Trophoblast cell (in vitro differentiated cells and primary cell): ENCODE measurements around the gene TBC1D16.

Source experiments
- DNase-seq, 2 donors: peaks; one replicate each; pipeline ENCODE4 v3.0.0-alpha.2; 2016
- H2AFZ ChIP-seq: 2 replicates; pipeline ENCODE4 v1.6.1; 2013; ENCODE audit warnings: low read length, moderate library complexity, mild to moderate bottlenecking; ENCODE audit not compliant: insufficient read depth, poor library complexity
- H2AK5ac ChIP-seq: 2 replicates; pipeline ENCODE4 v1.6.1; 2013; ENCODE audit warnings: mild to moderate bottlenecking, low read length
- H2BK120ac ChIP-seq: 2 replicates; pipeline ENCODE4 v1.6.1; 2013; ENCODE audit warnings: low read length, mild to moderate bottlenecking, moderate library complexity; ENCODE audit not compliant: insufficient read depth, poor library complexity
- H2BK12ac ChIP-seq: 2 replicates; pipeline ENCODE4 v1.6.1; 2013; ENCODE audit warnings: mild to moderate bottlenecking, low read length, moderate library complexity
- H2BK5ac ChIP-seq: 2 replicates; pipeline ENCODE4 v1.6.1; 2013; ENCODE audit warnings: low read length, low read depth, moderate library complexity, mild to moderate bottlenecking; ENCODE audit not compliant: poor library complexity
- H3K14ac ChIP-seq: 2 replicates; pipeline ENCODE4 v1.6.1; 2013; ENCODE audit warnings: mild to moderate bottlenecking, low read length
- H3K18ac ChIP-seq: 2 replicates; pipeline ENCODE4 v1.6.1; 2013; ENCODE audit warnings: mild to moderate bottlenecking, low read length
- H3K23ac ChIP-seq: 2 replicates; pipeline ENCODE4 v1.6.1; 2013; ENCODE audit warnings: low read length
- H3K27ac ChIP-seq: 2 replicates; pipeline ENCODE4 v1.5.1; 2013; ENCODE audit warnings: low read depth, mild to moderate bottlenecking, inconsistent platforms, low read length, moderate library complexity
- H3K27me3 ChIP-seq: 2 replicates; pipeline ENCODE4 v1.6.1; 2013; ENCODE audit warnings: inconsistent platforms, mild to moderate bottlenecking, low read length, moderate library complexity; ENCODE audit not compliant: insufficient read depth
- H3K36me3 ChIP-seq, 2 experiments: 1 replicate in 1 of 2; 2 replicates in 1 of 2; pipeline ENCODE4 v1.6.1; 2013; ENCODE audit warnings: low read length in 2 of 2, mild to moderate bottlenecking in 2 of 2, moderate library complexity in 1 of 2; ENCODE audit not compliant: insufficient read depth in 2 of 2, control insufficient read depth in 1 of 2
- H3K4ac ChIP-seq: 2 replicates; pipeline ENCODE4 v1.6.1; 2013; ENCODE audit warnings: low read depth, mild to moderate bottlenecking, low read length, moderate library complexity
- H3K4me1 ChIP-seq, 2 experiments: 1 replicate in 1 of 2; 2 replicates in 1 of 2; pipeline ENCODE4 v1.6.1; 2013; ENCODE audit warnings: low read length in 2 of 2, mild to moderate bottlenecking in 2 of 2, moderate library complexity in 1 of 2; ENCODE audit not compliant: insufficient read depth in 2 of 2, control insufficient read depth in 1 of 2
- H3K4me2 ChIP-seq: 2 replicates; pipeline ENCODE4 v1.6.1; 2013; ENCODE audit warnings: inconsistent platforms, mild to moderate bottlenecking, low read length, moderate library complexity
- H3K4me3 ChIP-seq: 2 replicates; pipeline ENCODE4 v1.5.1; 2013; ENCODE audit warnings: mild to moderate bottlenecking, low read depth, low read length, inconsistent platforms
- H3K79me1 ChIP-seq: one replicate; pipeline ENCODE4 v1.6.1; 2013; ENCODE audit warnings: low read length
- H3K79me2 ChIP-seq: 2 replicates; pipeline ENCODE4 v1.6.1; 2013; ENCODE audit warnings: low read length, mild to moderate bottlenecking; ENCODE audit not compliant: control insufficient read depth, insufficient read depth, poor library complexity
- H3K9ac ChIP-seq: 2 replicates; pipeline ENCODE4 v1.6.1; 2013; ENCODE audit warnings: mild to moderate bottlenecking, low read length
- H3K9me3 ChIP-seq: 2 replicates; pipeline ENCODE4 v1.6.1; 2013; ENCODE audit warnings: low read depth, mild to moderate bottlenecking, control low read depth, inconsistent platforms, low read length; ENCODE audit not compliant: insufficient read depth
- H4K12ac ChIP-seq: 2 replicates; pipeline ENCODE4 v1.6.1; 2013; ENCODE audit warnings: low read depth, mild to moderate bottlenecking, low read length, moderate library complexity
- H4K8ac ChIP-seq: 2 replicates; pipeline ENCODE4 v1.6.1; 2013; ENCODE audit warnings: low read depth, mild to moderate bottlenecking, low read length, moderate library complexity
- H4K91ac ChIP-seq: one replicate; pipeline ENCODE4 v1.6.1; 2013; ENCODE audit warnings: low read depth, mild to moderate bottlenecking, low read length, moderate library complexity
- WGBS: extraction: QIAGEN DNeasy Blood & Tissue Kit; methylation state at CpG from one replicate; pipeline ENCODE4 v1.1.7; 2013; ENCODE audit warnings: missing lambda C conversion rate; ENCODE audit not compliant: insufficient read length, insufficient coverage; ENCODE audit errors: extremely low coverage; 5-methylcytosine and 5-hydroxymethylcytosine counted together

Gene TBC1D16

DNA sequence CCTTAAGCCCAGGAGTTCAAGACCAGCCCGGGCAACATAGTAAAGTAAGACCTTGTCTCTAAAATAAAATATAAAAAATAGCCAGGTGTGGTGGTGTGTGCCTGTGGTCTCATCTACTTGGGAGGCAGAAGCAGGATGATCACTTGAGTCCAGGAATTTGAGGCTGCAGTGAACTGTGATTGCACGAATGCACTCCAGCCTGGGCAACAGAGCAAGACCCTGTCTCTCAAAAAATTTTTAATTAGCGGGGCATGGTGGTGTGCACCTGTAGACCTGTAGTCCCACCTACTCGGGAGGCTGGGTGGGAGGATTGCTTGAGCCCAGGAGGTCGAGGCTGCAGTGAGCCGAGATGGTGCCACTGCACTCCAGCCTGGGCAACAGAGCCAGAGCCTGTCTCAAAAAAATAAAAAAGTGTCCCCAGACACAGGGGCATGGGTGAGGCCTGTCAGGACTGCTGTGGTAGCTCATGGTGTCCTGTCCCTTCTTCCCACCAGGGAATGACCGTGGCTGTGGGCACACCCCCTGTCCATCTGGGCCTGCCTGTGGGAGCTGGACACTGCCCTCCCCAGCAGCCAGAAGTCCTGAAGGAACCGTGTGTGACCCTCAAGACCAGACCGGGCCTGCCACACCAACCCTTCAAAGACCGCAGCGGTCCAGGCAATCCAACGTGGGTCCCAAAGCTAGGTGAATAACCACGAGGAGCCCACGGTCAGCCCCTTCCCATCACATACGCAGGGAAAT, 34.9 kb upstream of the TBC1D16 start:
- H3K27me3 ChIP-seq: no peaks in the 10 kb centered on the region
- H2AK5ac ChIP-seq: no peak overlapping the region
- no peak overlapping the region for H3K4ac ChIP-seq
- no peak overlapping the region for H2AFZ ChIP-seq
- H3K4me3 ChIP-seq: no peak overlapping the region
- H3K18ac ChIP-seq: no peak overlapping the region
- H3K9ac ChIP-seq: no peak overlapping the region
- H2BK5ac ChIP-seq: no peak overlapping the region
- H4K91ac ChIP-seq: no peak overlapping the region
- H3K4me2 ChIP-seq: no peak overlapping the region
- no peaks in the 10 kb centered on the region for H3K79me2 ChIP-seq
- DNase-seq: no peak
- H3K23ac ChIP-seq: no peak overlapping the region
- H3K9me3 ChIP-seq: no peaks in the 10 kb centered on the region
- no peak overlapping the region for H3K14ac ChIP-seq
- no peak overlapping the region for H2BK120ac ChIP-seq
- H3K27ac ChIP-seq: no peak overlapping the region
- H4K12ac ChIP-seq: no peak overlapping the region
- no peaks in the 10 kb centered on the region for H3K36me3 ChIP-seq
- H4K8ac ChIP-seq: no peak overlapping the region
- WGBS: no CpG with 5 or more reads among the region's 15 CpGs
- H3K79me1 ChIP-seq: no peaks in the 10 kb centered on the region
- no peak overlapping the region for H2BK12ac ChIP-seq
- H3K4me1 ChIP-seq: peaks cover 3 to 4% of the 10 kb centered on the region in 2 experiments

DNA sequence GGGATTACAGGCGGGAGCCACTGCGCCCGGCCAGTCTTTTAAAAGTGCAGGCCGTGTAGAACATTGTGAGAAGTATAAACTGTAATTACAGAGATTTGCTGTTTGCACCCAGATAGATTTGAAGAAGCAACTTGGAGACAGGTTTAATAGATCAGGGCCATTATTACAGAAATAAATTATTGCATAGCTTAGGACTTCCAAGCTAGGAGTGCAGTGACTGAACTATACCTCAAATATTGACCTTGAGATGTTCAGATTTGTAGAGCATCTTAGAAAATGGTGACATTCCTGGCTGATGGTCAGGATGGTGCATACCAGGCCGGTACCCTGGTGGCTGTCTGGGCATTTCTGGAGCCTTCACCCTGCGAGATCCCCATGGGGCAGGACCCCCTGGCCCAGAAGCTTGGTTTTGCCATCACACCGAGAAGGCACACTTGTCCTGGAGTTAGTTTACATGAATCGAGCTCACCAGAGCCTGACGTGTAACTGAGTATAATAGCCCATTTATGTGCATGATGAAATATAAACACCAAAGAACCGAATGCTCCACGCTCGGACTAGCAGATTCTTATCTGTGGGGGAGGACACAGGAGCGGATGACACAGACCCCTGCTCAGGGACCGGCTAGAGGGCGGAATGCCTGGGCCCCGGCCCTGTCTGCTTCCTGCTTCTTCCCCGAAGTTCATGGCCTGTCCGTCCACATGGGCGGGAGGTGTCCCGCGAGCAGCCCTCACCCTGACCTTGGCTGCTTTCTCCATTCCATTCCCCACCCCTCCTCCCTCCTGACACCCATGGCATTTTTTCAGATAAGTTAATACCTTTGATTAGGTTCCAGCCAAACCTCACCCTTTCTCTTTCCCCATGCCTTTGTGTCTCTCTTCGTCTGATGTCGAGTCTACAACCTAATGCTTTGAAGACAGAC, 32.9 kb upstream of the TBC1D16 start:
- no peak overlapping the region for H4K12ac ChIP-seq
- no peaks in the 10 kb centered on the region for H3K79me1 ChIP-seq
- H3K4me2 ChIP-seq: no peak overlapping the region
- H4K8ac ChIP-seq: no peak overlapping the region
- H3K4me3 ChIP-seq: no peak overlapping the region
- H3K18ac ChIP-seq: no peak overlapping the region
- H2AFZ ChIP-seq: no peak overlapping the region
- H3K4ac ChIP-seq: no peak overlapping the region
- peak in 1 of 2 donors; percentile 33 for DNase-seq
- H3K36me3 ChIP-seq: no peaks in the 10 kb centered on the region
- no CpG with 5 or more reads among the region's 23 CpGs for WGBS
- H3K9ac ChIP-seq: no peak overlapping the region
- H3K14ac ChIP-seq: no peak overlapping the region
- no peak overlapping the region for H4K91ac ChIP-seq
- no peak overlapping the region for H2BK5ac ChIP-seq
- no peak overlapping the region for H2AK5ac ChIP-seq
- no peak overlapping the region for H2BK120ac ChIP-seq
- no peaks in the 10 kb centered on the region for H3K9me3 ChIP-seq
- no peak overlapping the region for H3K23ac ChIP-seq
- no peak overlapping the region for H3K27ac ChIP-seq
- H3K79me2 ChIP-seq: no peaks in the 10 kb centered on the region
- H3K27me3 ChIP-seq: no peaks in the 10 kb centered on the region
- H2BK12ac ChIP-seq: no peak overlapping the region
- H3K4me1 ChIP-seq: peaks cover 9 to 11% of the 10 kb centered on the region in 2 experiments

DNA sequence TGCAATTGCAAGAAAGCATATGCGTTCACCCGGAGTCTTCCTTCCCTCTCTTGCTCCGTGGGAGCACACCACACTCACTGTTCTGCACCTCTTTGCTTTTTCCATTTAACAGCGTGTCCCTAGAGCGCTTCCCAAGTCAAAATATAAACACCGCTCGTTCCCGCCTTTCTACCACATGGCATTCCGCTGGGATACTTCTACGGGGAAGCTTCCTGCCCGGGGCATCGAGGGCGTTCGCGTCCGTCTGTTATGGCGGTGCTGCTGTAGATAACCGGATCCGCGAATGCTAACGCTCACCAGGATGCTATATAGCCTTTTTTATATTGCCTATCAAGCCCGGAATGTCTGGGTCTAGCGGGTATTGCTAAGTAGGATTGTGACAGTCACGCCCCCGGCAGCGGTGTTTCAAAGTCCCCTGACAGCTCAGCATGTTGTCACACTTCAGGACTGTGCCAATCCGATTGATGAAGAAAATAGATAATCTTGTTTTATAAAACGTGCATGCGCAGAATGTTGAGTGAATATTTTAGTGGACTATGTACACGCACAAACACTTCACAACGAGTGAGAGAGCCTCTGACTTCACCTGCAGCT, 31.8 kb upstream of the TBC1D16 start:
- Histone ChIP-seq H2BK12ac (no peak overlapping the region), H4K12ac (no peak overlapping the region), H2AK5ac (no peak overlapping the region), H3K79me1 (no peaks in the 10 kb centered on the region), H3K4me1 (peaks cover 9 to 11% of the 10 kb centered on the region in 2 experiments), H3K27ac (no peak overlapping the region), H3K18ac (no peak overlapping the region), H3K23ac (no peak overlapping the region), H2BK120ac (no peak overlapping the region), H3K14ac (no peak overlapping the region), H3K27me3 (no peaks in the 10 kb centered on the region), H3K4ac (no peak overlapping the region), H3K79me2 (no peaks in the 10 kb centered on the region), H4K8ac (no peak overlapping the region), H3K9me3 (no peaks in the 10 kb centered on the region), H3K4me3 (no peak overlapping the region), H2BK5ac (no peak overlapping the region), H3K36me3 (no peaks in the 10 kb centered on the region), H3K9ac (no peak overlapping the region), H3K4me2 (no peak overlapping the region), H2AFZ (no peak overlapping the region), H4K91ac (no peak overlapping the region)
- no CpG with 5 or more reads among the region's 31 CpGs for WGBS
- peak in 1 of 2 donors; percentile 43 for DNase-seq

DNA sequence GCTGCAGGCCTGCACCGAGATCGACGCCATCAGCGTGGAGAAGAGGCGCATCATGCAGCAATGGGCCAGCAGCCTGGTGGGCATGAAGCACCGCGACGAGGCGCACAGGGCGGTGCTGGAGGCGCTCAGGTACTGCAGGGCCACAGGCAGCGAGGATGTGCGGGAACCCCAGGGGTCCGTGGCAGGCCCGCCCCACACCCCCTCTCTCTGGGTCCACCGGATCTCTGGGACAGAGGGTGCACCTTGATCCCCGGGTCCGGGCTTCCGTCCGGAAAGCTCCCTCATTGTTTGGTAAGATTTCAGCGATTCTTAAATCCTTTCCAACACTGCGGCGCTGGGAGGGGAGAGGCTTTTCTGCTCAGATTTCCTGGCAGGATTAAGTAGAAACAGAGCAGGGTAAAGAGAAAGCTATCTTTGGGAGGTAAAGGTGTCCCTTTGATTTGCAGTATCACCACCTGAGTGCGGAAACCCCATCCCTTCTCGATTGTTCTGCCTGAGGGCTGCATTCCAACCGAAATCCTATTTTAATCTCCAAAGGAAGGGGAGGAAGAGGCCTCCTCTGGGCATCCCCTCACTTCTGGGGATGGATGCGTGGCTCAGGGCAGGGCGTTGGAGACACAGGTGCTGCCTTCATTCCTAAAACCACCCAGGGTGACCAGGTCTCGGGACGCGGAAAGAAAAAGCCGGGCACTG, 30.0 kb upstream of the TBC1D16 start:
- Histone ChIP-seq H3K9ac (no peak overlapping the region), H3K27me3 (no peaks in the 10 kb centered on the region), H3K79me2 (no peaks in the 10 kb centered on the region), H3K4me2 (no peak overlapping the region), H3K36me3 (no peaks in the 10 kb centered on the region), H2BK5ac (no peak overlapping the region), H3K23ac (no peak overlapping the region), H3K4me3 (no peak overlapping the region), H3K18ac (no peak overlapping the region), H2BK12ac (no peak overlapping the region), H4K91ac (no peak overlapping the region), H2AFZ (no peak overlapping the region), H3K27ac (no peak overlapping the region), H3K14ac (no peak overlapping the region), H4K12ac (no peak overlapping the region), H4K8ac (no peak overlapping the region), H3K9me3 (no peaks in the 10 kb centered on the region), H2BK120ac (no peak overlapping the region), H3K79me1 (no peaks in the 10 kb centered on the region), H2AK5ac (no peak overlapping the region), H3K4me1 (peaks cover 9 to 11% of the 10 kb centered on the region in 2 experiments), H3K4ac (no peak overlapping the region)
- WGBS: no CpG with 5 or more reads among the region's 32 CpGs
- DNase-seq: no peak
